ENCODE data around the gene ZFPM1. TPM values are rescaled to one million over a fixed set of nuclear protein-coding genes. Genes with fewer than 3 reads are reported as not detected.

The ZFPM1 gene
- total and polyA plus RNA-seq, 2 of the 8 experiments (the other 6 are each of a cell fraction or from before 2014, with no cell fraction given), result 0.74 to 4.8 TPM

DNA sequence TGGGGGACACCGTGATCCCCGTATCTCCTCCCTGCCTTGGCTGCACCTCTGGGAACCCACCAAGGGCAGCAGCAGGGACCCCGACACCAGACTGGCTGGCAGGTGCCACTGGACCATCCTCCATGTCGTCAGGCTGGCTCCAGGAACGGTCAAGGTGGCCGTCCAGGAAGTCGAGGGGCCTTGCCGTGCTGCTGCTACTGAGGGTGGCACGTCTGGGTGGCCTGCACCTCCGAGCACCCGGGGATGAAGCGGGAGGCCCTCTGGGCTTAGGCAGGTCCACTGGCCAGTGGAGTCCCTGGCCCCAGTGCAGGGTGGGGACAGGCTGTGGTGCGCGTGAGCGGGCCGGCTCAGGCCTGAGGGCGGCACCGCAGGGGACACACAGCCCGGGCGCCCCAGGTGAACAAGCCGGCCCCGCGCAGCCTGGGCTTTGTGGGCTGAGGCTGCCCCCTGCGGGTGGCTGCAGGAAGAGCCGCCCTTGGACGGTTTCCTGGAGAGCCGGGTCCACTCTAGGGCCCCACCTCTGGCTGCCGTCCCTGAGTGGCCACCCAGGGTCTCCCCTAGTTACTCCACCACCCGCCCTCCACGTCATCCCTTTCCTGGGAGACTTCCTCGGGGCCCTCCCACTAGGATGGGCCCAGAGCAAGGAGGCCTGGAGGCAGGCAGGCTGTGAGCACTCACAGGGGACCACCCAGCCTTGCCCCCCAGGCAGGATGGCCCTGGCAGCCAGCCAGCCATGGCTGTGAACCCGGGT is 74.3 kb downstream of the ZFPM1 start (continued):
- TF ChIP-seq CEBPB (IDR thresholded peaks at IDR 0.05; ENCODE audit: low read depth, low read length), result no peak
- no peak for TF ChIP-seq TCF12 (IDR thresholded peaks at IDR 0.05; ENCODE audit: low read depth, low read length)
- TF ChIP-seq CREB1 (IDR thresholded peaks at IDR 0.05), result no peak
- no peak for TF ChIP-seq EZH2 (IDR thresholded peaks at IDR 0.05; ENCODE audit: low read depth, low read length, severe bottlenecking)
- TF ChIP-seq FOSL1 (IDR thresholded peaks at IDR 0.05; ENCODE audit: insufficient read depth, low read depth, low read length), result no peak
- TF ChIP-seq GTF2F1 (IDR thresholded peaks at IDR 0.05; ENCODE audit: borderline replicate concordance, low read depth, low read length), result no peak
- TF ChIP-seq SP1 (IDR thresholded peaks at IDR 0.05; ENCODE audit: low read depth, low read length), result no peak
- no peak for TF ChIP-seq BACH1 (IDR thresholded peaks at IDR 0.05; ENCODE audit: low read length)
